Measurements from ENCODE around the gene CFLAR. TPM values are rescaled to one million over a fixed set of nuclear protein-coding genes. Genes with fewer than 3 reads are reported as not detected.
A peak's percentile ranks its signal among the peaks of the same experiment; 100 is the strongest.
"Not testable (repeated sequence)": the region's sequence is repeated elsewhere in the genome, so short reads cannot be mapped to it uniquely, and the experiment has no call there.

CFLAR gene
- total RNA-seq, 1 donor from 2014 or later = 238 TPM

DNA sequence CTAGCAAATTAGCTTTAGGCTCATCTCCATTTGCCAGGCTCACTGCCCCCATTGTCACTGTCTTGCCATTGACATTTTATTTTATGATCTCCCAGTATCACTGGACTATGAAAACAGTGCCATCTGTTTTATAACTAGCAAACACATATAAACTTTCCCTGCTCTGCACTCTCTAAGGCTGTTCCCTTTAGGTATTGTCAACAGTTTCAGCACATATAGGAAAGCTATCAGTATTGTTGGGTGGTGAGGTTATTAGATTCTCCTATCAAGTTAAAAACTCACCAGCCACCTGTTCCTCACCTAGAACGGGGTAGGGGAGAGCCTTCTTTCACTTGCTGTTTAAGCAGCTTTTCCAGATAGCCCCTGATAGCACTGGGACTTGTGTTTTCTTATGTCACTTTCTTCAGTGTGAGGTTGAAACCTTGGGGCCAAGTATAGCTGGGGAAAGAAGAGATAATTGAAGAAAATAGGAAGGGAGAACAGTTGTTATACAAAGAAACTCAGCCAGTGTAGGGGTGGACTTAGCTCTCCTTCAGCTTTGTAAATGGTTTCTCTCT lies 32.5 kb downstream of the CFLAR start:
- no peaks in the 10 kb centered on the region for H3K27me3 ChIP-seq (ENCODE audit: low read depth)
- intact Hi-C loops (cut with micrococcal nuclease) = no loop called here
- no peak overlapping the region for H3K4me3 ChIP-seq
- peaks cover 88% of the 10 kb centered on the region for H3K4me1 ChIP-seq
- H3K9me3 ChIP-seq (replicated peaks) = no peaks in the 10 kb centered on the region
- H3K27ac ChIP-seq (replicated peaks) = peak overlapping the region; percentile 79
- H3K36me3 ChIP-seq = peaks cover 84% of the 10 kb centered on the region
- TF ChIP-seq, protein P1, sequence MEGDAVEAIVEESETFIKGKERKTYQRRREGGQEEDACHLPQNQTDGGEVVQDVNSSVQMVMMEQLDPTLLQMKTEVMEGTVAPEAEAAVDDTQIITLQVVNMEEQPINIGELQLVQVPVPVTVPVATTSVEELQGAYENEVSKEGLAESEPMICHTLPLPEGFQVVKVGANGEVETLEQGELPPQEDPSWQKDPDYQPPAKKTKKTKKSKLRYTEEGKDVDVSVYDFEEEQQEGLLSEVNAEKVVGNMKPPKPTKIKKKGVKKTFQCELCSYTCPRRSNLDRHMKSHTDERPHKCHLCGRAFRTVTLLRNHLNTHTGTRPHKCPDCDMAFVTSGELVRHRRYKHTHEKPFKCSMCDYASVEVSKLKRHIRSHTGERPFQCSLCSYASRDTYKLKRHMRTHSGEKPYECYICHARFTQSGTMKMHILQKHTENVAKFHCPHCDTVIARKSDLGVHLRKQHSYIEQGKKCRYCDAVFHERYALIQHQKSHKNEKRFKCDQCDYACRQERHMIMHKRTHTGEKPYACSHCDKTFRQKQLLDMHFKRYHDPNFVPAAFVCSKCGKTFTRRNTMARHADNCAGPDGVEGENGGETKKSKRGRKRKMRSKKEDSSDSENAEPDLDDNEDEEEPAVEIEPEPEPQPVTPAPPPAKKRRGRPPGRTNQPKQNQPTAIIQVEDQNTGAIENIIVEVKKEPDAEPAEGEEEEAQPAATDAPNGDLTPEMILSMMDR (IDR thresholded peaks at IDR 0.05; ENCODE audit: borderline replicate concordance) = no peak
- DNase-seq = no peak

DNA sequence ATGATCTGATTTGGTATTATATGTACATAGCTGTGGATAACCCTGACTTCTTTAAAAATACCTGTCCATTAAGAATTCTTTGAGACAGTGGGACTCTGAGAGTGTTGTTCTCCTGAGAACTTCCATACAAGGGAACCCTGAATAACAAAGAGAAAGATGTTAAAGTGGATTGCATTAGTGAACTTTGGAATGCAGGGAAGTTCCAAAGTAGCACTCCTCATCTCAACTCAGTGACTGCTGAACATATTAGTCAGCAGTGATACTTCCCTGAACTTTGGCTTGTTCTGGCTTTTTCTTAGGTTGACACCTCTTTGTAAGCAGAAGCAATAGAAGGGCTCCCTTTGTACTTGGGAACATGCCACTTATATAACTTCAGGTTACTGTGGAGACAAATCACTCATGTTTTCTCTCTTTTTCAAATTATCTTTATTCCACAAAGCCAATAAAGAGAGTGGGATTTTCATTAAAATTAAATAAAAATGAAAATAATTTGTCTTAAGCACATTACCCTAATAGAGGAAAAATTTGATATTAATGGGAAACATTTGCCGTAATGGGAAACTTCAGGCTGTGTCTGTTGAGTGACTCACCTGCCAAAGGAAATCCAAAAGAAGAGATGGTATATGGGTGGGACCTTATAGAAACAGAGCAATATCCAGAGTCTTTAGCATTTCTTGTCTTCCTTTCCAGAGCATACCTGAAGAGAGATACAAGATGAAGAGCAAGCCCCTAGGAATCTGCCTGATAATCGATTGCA lies 33.3 kb downstream of the CFLAR start:
- TF ChIP-seq, protein P1 (IDR thresholded peaks at IDR 0.05; ENCODE audit: borderline replicate concordance) = no peak
- intact Hi-C loops (cut with micrococcal nuclease) = no loop called here

DNA sequence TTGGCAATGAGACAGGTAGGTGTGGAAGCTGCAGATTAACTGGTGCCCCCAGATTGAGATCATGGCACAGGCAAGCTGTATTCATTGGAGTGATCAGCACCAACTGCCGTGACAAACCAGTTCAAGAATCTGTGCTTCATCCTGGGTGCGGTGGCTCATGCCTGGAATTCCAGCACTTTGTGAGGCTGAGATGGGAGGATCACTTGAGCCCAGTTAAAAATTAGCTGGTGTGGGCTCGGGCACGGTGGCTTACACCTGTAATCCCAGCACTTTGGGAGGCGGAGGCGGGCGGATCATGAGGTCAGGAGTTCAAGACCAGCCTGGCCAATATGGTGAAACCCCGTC lies 33.8 kb downstream of the CFLAR start:
- Histone ChIP-seq H3K36me3 (peaks cover 84% of the 10 kb centered on the region), H3K4me1 (peaks cover 80% of the 10 kb centered on the region), H3K27ac (replicated peaks) (peak overlapping the region; percentile 79)
- H3K4me3 ChIP-seq; intact Hi-C loops (cut with micrococcal nuclease); H3K27me3 ChIP-seq (ENCODE audit: low read depth); H3K9me3 ChIP-seq (replicated peaks); DNase-seq: not testable (repeated sequence)

More for the DNA sequence above, 33.3 kb downstream of the CFLAR start:
- Histone ChIP-seq H3K4me1 (peaks cover 83% of the 10 kb centered on the region), H3K27me3 (ENCODE audit: low read depth) (no peaks in the 10 kb centered on the region), H3K4me3 (no peak overlapping the region), H3K9me3 (replicated peaks) (no peaks in the 10 kb centered on the region), H3K36me3 (peaks cover 84% of the 10 kb centered on the region), H3K27ac (replicated peaks) (peak overlapping the region; percentile 79)
- DNase-seq = no peak

DNA sequence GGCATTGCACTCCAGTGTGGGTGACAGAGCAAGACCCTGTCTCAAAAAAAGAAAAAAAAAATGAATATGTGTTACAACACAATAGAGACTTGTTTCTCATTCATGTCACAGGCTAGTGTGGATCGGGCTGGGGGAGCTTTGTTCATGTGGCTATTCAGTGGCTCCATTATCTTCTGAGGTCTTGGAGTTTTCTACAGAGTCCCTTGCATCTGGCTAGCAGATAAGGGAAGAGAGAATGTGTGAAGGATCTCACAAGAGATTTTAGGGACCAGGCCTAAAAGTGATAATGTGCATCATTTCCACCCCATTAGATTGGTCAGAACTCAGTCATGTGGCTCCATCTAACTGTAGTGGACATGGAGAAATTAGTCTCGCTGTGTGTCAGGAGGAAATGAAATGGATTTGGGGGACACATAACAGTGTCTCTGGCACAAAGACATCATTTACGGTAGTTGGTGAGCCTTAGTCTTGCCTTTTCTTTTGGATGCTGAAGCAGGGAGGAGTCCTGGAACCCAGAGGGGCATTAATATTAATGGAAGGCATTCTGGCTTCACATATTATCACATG lies 34.6 kb downstream of the CFLAR start:
- peaks cover 76% of the 10 kb centered on the region for H3K4me1 ChIP-seq
- peak overlapping the region; percentile 2 for H3K4me3 ChIP-seq

DNA sequence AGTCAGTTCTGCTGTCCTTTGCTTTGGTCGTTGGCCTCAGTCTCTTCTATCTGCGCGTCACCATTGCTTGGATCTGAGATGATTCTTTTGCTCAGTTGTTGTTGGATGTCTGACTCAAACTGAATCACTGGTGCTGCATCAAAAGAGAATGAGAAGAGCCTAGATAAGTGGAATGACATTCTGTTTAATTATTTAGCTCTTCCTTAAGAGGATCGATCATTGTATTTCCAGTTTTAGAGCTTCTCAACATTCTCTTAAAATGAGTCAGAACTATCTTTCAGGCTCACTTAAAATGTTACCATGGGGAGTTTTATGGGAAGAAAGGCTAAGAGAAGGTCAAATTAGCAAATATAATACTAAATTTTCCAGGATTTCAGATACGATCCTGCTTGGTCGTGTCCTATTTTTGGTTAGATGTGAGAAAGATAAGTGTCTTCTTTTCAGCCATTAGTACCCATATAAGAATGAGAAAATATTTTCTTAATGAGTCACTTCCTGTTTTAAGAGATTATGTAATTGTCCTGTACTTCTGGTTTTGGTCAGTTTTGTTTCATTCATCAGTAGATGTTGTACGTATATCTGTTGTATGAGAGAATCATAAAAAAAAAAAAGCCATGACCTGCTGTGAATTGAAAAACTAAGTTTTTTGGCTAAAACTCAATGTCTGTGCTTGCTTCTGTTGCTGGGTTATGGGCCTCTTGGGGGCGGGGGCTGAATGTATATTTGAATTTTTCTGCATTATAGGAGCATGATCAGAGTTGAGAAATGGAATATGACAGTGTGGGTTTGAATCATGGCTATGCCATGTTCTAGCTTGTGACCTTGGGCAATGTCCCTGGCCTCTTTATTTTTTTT lies 35.4 kb downstream of the CFLAR start:
- H3K27me3 ChIP-seq (ENCODE audit: low read depth) = no peaks in the 10 kb centered on the region
- intact Hi-C loops (cut with micrococcal nuclease) = no loop called here
- peaks cover 80% of the 10 kb centered on the region for H3K4me1 ChIP-seq
- H3K27ac ChIP-seq (replicated peaks) = peak overlapping the region; percentile 79
- H3K4me3 ChIP-seq = peak overlapping the region; percentile 2
- TF ChIP-seq, protein P1 (IDR thresholded peaks at IDR 0.05; ENCODE audit: borderline replicate concordance) = no peak
- H3K36me3 ChIP-seq = peaks cover 84% of the 10 kb centered on the region
- no peak for DNase-seq
- H3K9me3 ChIP-seq (replicated peaks) = no peaks in the 10 kb centered on the region

More for the DNA sequence above, 34.6 kb downstream of the CFLAR start:
- H3K9me3 ChIP-seq (replicated peaks) = no peaks in the 10 kb centered on the region
- H3K27ac ChIP-seq (replicated peaks) = peak overlapping the region; percentile 79
- intact Hi-C loops (cut with micrococcal nuclease) = no loop called here
- DNase-seq = no peak
- peaks cover 84% of the 10 kb centered on the region for H3K36me3 ChIP-seq
- H3K27me3 ChIP-seq (ENCODE audit: low read depth) = no peaks in the 10 kb centered on the region
- TF ChIP-seq, protein P1 (IDR thresholded peaks at IDR 0.05; ENCODE audit: borderline replicate concordance) = no peak

Data from left ventricle myocardium inferior (tissue), 1 donor.